ENCODE results near the gene DTNBP1. TPM values are rescaled to one million over a fixed set of nuclear protein-coding genes. Genes with fewer than 3 reads are reported as not detected.

Gene DTNBP1
- total RNA-seq, 2 donors from 2014 or later = 6.3 to 25.0 TPM

DNA sequence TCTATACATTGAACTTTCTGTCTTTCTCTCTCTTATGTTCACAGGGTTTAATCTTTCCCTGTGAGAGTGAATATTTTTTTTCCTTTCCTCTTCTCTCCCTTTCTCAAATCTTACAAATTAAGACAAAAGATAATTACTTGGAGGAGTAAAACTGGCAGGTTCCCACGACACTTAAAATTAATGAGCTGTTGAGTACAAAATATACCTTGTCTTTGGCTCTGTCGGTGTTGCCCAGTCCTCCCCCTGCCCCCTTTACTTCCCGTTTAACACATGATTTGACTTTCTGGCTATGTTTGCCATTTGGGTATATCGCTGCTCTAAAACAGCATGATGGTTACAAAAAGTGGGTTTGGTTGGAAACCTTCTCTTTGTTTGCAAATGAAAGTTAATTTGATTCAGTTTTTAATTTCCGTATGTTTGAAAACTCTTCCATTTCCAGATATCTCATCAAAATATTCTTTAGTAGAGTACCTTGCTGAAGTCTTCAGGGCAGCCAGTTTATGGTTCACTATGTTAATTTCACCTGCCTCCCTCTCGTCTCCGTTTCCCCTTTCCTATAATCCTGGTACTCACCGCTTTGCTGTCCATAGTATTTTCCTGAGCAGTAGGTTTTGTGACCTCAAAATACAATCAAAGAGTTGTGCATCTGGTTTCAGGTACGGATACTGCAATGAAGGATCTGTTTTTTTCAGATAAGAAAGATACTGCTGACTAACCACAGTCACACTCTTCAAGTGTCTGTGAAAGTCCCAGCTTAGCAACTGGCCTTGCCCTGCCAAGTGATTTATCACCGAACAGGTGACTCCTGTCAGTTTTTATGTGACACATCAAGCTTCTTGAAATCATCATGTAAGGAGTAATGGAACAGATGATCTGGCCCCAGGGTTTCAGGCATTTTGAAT, 181.2 kb downstream of the DTNBP1 start:
- TF ChIP-seq, protein P1, sequence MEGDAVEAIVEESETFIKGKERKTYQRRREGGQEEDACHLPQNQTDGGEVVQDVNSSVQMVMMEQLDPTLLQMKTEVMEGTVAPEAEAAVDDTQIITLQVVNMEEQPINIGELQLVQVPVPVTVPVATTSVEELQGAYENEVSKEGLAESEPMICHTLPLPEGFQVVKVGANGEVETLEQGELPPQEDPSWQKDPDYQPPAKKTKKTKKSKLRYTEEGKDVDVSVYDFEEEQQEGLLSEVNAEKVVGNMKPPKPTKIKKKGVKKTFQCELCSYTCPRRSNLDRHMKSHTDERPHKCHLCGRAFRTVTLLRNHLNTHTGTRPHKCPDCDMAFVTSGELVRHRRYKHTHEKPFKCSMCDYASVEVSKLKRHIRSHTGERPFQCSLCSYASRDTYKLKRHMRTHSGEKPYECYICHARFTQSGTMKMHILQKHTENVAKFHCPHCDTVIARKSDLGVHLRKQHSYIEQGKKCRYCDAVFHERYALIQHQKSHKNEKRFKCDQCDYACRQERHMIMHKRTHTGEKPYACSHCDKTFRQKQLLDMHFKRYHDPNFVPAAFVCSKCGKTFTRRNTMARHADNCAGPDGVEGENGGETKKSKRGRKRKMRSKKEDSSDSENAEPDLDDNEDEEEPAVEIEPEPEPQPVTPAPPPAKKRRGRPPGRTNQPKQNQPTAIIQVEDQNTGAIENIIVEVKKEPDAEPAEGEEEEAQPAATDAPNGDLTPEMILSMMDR (IDR thresholded peaks at IDR 0.05) = no peak
- H3K9me3 ChIP-seq = no peaks in the 10 kb centered on the region
- H3K4me3 ChIP-seq = no peak overlapping the region
- peaks cover 0 to 40% of the 10 kb centered on the region in 2 donors for H3K4me1 ChIP-seq
- H3K27ac ChIP-seq = no peak overlapping the region
- H3K27me3 ChIP-seq = no peaks in the 10 kb centered on the region
- no peaks in the 10 kb centered on the region for H3K36me3 ChIP-seq
- DNase-seq (ENCODE audit: low spot score) = no peak

DNA sequence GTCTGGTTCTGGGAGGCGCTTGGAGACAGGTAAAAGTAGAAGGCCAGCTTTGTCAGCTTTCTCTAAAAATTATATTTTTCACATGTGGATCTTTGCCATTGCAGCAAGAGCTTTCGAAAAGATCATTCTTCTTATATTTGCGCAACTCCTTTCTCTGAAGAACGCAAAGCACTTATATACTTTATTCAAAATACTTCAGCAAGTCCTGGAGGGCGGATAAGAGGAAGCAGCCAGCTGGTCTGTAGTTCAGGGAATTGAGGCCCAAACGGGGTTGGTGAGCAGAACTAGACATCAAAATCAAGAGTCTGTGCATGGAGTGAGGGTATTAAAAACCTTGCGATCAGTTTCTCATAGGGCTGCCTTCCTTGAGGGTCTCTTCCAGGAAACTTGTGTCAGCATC, 182.3 kb downstream of the DTNBP1 start:
- DNase-seq (ENCODE audit: low spot score) = no peak
- H3K27ac ChIP-seq = no peak overlapping the region
- no peaks in the 10 kb centered on the region for H3K9me3 ChIP-seq
- peaks cover 0 to 46% of the 10 kb centered on the region in 2 donors for H3K4me1 ChIP-seq
- TF ChIP-seq, protein P1 (IDR thresholded peaks at IDR 0.05) = no peak
- H3K36me3 ChIP-seq = no peaks in the 10 kb centered on the region
- H3K4me3 ChIP-seq = no peak overlapping the region
- H3K27me3 ChIP-seq = no peaks in the 10 kb centered on the region

DNA sequence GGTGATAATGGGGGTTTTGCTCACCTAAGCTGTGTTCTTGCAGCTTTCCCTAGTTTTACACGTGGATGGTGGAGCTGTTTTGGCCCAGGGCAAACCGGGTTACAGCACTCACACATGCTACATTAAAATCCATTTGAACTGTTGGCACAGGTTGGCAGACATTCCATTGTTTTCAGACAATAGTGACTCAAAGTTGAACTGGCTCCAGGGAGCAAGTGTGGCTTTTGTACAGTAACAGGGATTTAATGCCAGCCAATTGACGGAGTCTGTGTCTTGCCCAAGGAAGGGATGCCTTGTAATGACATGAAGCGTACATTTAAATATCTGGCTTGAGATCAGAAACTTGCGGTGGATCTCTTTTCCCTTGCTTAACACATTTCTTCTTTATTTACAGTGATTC, 183.1 kb downstream of the DTNBP1 start:
- Histone ChIP-seq H3K9me3 (no peaks in the 10 kb centered on the region), H3K36me3 (no peaks in the 10 kb centered on the region), H3K27me3 (no peaks in the 10 kb centered on the region), H3K27ac (no peak overlapping the region), H3K4me1 (peaks cover 0 to 46% of the 10 kb centered on the region in 2 donors), H3K4me3 (no peak overlapping the region)
- no peak for DNase-seq (ENCODE audit: low spot score)
- TF ChIP-seq, protein P1 (IDR thresholded peaks at IDR 0.05) = no peak

DNA sequence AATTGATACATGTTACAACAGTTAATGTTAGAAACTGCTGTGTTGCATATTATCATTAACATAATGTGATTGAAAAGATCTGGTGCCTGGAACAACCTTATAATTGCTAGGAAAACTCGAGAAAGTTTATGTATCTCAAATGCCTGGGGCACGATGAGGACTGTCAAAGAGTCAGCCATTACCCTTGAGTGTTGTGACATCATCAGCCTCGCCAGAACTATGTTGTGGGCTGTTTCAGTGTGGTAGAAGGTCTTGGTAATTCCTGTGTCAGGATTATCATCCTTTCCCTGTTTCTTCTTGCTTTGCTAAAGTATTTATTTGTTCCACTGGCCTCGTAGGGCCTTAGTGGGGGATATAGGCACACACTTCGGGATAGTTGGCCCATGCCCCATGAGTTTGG, 185.1 kb downstream of the DTNBP1 start:
- Histone ChIP-seq H3K36me3 (no peaks in the 10 kb centered on the region), H3K27me3 (no peaks in the 10 kb centered on the region), H3K27ac (no peak overlapping the region), H3K4me1 (peaks cover 0 to 46% of the 10 kb centered on the region in 2 donors), H3K4me3 (no peak overlapping the region), H3K9me3 (no peaks in the 10 kb centered on the region)
- TF ChIP-seq, protein P1 (IDR thresholded peaks at IDR 0.05) = no peak
- no peak for DNase-seq (ENCODE audit: low spot score)

DNA sequence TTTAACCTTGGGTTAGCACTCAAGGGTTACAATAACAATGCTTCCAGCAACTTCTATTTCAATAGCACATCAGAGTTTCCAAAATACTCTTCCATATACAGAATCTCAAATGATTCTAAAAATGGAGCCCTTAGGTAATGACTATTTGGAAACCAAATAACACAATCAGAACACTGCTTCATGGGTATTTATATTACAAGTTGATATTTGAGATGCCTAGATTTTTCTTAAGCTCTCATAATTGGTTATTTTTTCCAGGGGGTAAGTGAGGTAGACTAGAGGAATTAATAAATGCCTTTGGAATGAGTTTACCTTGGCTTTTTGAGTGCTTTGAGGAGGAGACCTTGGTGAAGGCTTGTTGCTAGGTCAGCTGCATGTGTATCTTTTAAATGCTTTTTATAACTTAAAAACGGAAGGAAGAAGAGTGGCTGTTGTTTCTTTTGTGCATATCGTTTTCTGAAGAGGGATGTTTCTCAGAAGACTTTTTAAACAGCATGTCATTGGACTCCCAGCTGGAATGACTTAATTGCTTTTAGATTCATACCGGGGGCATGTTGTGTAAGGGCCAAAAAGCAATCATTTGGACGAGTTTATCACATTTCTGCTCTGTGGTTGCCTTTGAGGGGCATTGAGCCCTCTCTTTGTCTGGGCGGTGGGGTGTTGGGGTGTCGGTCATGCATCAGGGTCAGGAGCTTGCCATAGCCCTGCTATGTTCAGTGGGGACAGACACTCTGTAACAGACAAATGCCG, 186.0 kb downstream of the DTNBP1 start:
- H3K9me3 ChIP-seq = no peaks in the 10 kb centered on the region
- no peaks in the 10 kb centered on the region for H3K27me3 ChIP-seq
- peak overlapping the region; percentile 35 to 63 for H3K27ac ChIP-seq
- H3K36me3 ChIP-seq = no peaks in the 10 kb centered on the region
- no peak for DNase-seq (ENCODE audit: low spot score)
- peaks cover 0 to 46% of the 10 kb centered on the region in 2 donors for H3K4me1 ChIP-seq
- no peak overlapping the region for H3K4me3 ChIP-seq
- TF ChIP-seq, protein P1 (IDR thresholded peaks at IDR 0.05) = no peak
